GM11168 (cell line): ENCODE data around the gene MBOAT2.

Experiments
- in situ Hi-C: fragments of 300-500 bp; cut with MboI; formaldehyde crosslinking; loops from one replicate; pipeline ENCODE4 v1.12.0; 2022; ENCODE audit warnings: low sequenced_read_pairs; ENCODE audit not compliant: unreplicated experiment

The MBOAT2 gene

DNA sequence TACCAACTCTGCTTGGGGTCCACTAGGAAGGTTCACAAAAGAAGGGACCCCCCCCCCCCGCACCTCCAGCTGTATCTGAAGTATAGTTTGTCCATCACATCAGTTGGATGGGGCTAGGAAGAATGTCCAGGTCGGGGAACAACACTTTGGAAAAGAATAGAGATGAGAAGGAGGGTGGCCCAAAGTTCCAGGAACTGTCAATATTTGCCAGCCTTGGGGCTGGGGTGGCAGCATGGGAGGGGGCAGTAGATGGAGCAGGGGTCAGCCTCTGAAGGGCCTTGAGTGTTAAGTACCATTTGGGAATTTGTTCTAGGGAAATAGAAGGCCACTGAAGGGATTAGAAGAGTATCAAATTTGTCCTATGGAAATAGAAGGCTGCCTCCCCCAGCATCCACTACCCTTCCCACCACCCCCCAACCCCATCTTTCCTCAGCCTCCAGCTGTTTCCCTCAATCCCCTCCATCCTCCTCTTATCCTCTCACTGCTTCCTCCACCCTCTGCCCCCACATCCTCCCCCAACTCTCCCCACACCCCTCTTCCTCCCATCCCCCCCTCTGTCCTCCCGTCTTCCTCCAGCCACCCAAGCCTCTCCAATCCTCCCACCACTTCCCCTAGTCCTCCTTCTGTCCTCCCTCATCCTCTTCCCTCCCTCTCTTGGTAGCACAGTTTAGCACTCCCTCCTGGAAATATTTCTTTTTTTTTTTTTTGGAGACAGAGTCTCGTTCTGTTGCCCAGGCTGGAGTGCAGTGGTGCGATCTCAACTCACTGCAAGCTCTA, 164.1 kb downstream of the MBOAT2 start:
- in situ Hi-C loops, result no loop called here

DNA sequence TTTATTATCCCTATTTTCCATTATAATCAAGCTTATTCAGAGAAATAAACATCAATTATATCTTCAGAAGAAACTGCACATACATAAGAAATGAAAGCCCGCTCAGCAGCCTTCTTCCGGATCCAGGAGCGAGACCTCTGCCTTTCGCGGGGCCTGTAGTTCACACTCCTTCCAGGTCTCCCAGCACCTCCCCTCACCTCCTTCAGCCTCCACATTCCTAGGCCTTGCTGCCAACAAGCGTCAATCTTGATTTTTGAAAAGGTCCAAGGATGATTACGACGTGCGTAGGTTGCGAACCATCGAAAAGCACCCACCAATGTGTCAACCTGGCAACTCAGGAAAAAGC, 165.7 kb downstream of the MBOAT2 start:
- in situ Hi-C loops, result no loop called here

DNA sequence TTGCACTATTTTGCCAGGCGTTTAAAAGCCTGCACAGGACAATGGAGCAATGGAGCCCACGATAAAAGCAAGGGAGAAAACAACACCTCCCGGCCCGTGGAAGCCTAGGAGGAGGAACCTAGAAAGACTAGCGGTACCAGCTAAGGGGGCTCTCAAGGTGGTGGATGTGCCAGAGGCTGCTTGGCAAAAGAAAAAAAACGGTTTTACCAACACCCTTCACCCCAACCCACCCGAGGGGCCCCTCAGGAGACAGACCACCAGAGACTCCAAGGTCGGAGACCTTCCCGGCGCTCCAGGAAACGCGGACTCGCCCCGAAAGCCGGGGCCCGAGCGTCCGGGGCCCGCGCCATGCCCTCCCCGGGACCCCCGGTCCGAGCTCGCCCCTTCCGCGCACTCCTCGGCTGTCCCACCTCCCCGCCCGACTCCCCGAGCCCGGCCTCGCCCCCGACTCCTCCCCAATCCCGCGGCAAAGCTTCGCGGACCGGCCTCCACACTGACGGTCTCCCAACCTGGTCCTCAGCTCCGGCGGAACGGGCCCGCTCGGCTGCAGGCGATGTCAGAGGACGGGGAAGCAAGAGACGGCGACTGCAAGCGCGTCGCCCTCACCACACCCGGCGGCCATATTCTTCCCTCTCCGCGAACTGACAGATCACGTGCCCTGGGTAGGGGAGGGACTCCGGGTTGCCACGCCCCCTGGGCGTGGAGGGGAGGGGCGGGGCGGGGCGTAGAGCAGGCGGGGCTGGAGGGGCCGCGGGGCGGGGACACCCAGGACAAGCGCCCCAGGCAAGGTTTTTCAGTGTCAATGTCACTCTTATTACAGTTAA, 166.3 kb downstream of the MBOAT2 start, which contains the start of gene KIDINS220:
KIDINS220 (minus strand) TSS at position 643 of the 824 bp plus-strand sequence. CDS start 10,520 bp downstream, outside the sequence.
- in situ Hi-C loops, result no loop called here

DNA sequence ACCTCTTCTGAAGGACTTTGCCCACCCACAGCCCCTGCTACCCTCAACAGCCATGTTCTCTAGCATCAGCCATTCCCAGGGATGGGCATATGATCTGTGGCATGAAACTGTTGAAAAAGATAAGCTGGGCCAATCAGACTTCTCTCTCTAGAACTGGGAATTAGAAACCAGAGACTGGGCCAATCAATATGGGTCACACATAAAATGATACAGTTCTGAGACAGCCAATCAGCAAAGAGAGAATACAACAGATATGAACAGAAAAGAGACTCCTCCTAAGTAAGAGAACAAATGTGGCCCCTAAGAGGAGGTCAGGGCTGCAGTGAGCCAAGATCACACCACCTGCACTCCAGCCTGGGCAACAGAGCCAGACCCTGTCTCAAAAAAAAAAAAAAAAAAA, 168.2 kb downstream of the MBOAT2 start:
- in situ Hi-C loops, result no loop called here

DNA sequence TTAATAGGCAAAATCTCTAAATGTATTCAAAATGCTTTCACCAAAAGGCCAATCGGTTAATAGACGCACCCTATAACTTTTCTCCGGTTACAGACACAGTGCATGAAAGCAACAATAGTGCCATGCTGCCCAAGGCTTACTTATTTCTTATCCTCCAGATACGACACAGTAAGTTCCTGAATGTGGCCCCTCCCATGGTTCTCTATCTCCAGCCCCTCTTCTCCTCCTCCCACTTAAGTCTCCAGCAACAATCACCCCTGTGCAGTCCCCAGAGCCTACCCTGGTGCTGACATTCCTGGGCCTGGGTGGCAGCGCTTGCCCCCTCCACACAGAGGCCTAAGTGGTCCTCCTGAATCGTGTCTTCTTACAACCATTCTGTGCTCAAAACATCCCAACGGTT, 169.6 kb downstream of the MBOAT2 start:
- in situ Hi-C loops, result no loop called here

DNA sequence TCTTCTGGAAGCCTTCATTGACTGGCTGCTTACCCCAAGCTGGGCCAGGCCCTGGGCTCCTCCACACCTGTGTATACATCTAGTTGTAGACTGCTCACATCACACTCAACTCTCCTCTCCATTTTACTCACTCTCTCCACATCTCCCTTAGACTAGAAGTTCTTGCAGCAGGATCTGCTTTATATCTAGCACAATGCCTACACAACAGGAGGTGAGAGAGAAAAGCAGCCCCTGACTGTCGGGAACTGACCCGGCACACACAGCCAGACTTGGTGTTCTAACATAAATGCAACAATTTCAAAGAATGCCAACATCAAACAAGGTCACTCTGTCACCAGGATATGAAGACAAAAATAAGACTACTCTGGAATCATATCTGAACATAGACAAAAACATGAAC, 172.0 kb downstream of the MBOAT2 start:
- in situ Hi-C loops, result no loop called here

DNA sequence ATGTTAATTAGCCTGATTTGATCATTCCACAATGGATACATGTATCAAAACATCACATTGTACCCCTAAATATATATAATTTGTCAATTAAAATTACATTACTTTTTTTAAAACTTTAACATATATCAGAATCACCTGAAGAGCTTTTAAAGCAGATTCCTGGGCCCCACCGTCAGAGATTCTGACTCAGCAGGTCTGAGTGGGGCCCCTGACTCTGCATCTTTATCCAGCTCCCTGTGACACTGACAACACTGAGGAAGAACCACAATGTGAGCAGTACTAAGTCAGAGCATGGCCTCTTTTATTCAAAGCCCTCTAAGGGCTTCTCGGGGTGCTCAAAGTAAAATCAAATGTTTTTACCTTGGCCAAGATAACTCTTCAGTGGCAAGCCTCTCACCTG, 175.8 kb downstream of the MBOAT2 start:
- in situ Hi-C loops, result no loop called here

DNA sequence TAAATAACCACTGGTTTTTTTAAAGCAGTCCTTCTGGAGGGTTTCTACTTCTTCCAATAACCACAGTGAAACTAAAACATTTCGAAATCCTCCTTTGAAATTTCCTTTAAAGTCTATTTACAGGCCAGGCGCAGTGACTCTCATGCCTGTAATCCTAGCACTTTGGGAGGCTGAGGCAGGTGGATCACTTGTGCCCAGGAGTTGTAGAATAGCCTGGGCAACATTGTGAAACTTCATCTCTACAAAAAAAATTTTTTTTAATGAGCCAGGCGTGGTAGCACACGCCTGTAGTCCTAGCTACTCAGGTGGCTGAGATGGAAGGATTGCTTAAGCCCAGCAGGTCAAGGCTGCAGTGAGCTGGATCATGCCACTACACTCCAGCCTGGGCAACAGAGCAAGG, 181.3 kb downstream of the MBOAT2 start:
- in situ Hi-C loops, result no loop called here

DNA sequence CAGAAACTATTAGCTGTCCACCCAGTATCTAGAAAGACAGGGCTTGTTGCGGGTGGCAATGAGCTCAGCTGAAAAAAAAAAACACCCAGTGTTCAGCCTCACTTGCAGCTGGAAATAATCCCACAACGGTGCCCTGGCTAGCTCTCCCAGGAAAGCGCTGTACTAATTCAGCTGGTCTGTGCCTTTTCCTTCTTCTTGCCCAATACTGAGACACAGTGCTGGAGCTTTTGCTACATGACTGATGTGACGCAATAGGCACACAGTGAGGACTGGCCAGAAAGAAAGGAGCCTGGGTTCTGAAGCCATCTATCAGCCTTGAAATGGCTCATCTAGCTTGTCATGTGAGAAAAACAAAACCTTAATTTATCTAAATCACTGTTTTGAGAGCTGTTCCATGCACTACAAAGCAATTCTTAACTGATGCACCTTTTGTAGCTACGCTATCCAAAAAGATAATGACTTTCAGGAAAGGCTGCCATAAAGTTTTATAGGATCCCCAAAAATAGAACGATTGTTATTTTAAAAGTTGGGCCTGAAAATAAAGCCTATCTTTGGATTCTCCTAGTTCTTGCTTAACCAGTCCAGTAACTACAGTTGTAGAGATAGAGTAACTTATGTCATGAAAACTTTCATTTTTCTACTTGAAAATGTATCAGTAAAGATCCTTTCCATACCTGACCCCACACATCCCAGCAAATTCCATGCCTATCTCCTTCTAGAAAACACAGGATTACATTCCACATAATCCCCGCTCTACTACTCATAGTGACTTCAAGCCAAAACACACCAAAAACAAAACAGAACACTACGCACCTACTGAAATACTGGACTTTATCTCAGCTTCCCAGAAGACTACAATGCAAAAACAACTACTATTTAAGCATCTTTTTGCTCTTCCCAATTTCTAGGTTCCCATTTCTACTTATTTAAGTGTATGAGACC, 181.9 kb downstream of the MBOAT2 start:
- in situ Hi-C loops, result no loop called here

DNA sequence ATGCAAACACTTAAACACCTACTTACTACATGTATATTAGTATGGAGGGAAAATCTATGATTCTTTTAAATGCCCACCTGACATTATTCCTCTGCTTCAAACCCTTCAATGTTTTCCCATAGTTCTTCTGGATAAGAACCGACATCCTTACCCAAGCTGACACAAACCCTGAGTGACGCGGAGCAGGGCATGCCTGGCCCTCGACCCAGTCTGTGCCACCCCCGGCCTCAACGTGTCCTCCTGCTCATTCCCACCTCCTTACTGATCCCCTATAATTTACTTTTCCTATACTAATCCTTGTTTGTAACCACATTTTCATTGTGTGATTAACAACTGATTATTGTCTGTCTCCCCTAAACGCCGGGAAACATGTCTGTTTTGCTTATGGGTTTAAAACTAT, 183.5 kb downstream of the MBOAT2 start:
- in situ Hi-C loops, result no loop called here

DNA sequence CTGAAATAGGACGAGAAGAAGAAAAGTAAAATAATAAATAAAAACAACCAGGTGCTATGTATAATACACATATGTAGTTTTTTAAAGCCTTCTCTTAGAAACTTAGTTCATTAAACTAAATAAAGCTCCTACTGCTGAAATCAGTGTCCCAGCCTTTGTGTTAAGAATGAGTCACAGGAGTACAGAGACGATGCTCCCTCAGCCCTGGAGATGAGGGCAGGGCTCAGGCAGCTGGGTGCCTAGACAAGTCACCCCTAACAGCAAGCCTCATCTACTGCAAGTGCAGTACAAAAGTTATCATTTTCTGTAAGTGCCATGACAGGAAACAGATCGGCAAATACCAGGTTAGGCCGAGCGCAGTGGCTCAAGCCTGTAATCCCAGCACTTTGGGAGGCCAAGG, 184.3 kb downstream of the MBOAT2 start:
- in situ Hi-C loops, result no loop called here

DNA sequence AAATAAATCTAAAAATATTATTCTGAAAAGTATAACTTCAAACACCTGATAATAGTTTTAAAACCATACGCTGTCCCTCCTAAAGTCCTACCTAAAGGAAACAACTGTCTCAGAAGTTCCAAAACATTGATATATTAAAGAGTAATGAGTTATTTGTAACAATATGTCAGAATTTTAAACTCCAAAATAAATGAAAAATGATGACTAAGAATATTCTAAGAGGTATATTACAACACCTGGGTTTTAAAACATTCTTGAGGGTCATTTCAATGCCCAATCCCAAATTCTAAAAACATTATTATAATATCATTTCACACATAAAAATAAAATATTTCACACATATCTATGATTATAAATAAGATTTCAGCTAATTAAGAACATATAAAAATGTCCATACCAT, 186.3 kb downstream of the MBOAT2 start:
- in situ Hi-C loops, result no loop called here

DNA sequence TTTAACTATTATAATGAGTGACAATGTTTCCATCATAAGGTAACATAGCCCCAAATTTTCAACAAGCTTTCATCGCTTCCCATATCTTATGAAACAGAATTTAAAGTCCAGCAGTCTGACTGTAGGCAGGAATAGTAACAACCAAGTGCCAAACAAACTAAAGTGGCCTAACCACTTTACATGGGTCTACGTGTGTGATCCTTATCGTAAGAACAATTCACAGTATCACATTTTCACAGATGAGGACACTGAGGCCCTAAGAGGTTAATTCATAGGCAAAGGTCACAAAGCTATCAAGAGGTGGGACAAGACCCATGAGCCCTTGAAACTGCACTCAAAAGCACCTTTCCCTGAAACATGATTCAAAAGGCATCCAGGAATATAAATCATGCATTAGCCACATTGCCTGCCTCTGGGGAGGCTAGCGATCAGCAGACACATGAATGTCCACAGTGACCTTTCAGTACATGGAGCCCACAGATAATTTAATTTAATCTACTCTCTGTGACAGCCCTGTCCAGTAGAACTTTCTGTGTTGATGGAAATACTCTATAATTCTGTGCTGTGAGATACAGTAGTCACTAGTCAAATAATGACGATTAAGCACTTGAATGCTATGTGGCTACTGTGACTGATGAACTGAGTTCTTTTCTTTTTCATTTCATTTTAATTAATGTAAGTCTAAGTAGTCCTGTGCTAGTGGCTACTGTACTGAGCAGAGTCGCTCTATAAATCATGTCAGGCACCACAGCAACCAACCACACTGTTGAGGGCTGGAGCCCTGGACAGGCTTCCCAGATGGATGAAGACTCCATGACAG, 196.4 kb downstream of the MBOAT2 start:
- in situ Hi-C loops, result no loop called here

DNA sequence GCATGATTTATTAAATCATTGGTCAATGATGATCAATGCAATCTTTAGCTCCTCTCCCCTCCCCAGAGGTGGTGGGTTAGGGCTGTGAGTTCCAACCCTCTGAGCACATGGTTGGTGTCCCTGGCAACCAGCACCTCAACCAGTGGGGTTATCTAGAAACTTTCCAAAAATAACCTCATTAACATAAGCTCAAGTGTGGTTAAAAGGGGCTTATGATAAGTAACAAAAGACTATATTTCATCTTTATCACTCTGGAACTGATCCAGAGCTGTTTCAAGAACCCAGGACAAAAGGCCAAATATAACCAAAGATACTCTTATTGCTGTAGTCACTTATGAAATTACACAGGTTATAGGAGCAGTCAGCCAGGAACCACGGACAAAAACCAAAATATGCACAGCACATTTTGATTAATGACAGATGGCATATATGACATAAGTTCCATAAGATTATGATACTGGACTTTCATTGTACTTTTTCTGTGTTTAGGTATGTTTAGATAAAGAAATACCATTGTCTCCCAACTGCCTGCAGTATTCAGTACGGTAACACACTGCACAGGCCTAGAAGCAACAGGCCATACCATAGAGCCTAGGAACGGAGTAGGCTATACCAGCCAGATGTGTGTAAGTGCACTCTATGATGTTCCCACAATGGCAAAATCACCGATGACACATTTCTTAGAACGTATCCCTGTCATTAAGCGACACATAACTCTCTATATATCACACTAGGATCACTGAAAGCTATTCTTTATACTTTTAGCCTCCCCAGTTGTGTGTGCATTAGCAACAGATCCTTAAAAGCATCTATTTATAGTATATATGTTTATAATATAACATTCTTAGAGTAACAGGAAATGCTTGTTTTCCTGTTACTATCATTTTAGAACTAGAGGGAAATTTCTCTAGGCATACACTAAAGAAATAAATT, 197.9 kb downstream of the MBOAT2 start:
- in situ Hi-C loops, result no loop called here

DNA sequence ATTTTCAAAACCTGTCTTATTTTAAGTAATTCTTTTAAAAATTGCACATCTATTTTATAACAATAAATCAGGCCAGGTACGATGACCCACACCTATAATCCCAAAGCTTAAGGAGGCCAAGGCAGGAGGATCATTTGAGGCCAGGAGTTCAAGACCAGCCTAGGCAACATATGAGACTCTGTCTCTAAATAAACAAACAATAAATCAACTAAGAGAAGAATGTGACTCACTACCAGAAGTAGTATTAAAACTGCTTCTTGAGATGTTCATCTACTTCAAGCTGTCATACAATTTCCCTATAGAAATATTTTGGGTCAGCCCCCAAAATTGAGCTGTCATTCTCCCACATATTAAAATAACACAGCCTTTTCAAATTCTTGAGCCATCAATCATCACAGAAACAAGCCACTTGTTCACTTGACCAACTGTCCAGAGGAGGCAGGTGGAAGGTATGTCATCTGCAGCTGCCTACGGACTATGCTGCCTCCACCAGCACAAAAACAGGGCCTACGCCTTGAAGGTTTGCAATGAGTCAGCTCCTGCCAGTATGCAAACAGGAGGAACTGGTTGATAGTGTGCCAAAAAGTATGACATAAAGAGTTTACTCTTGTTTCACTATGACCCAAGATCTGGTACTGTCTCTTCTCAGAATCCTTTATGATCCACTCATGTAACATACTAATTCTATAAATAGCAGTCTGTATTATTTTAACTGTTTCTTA, 199.7 kb downstream of the MBOAT2 start:
- in situ Hi-C loops, result no loop called here

DNA sequence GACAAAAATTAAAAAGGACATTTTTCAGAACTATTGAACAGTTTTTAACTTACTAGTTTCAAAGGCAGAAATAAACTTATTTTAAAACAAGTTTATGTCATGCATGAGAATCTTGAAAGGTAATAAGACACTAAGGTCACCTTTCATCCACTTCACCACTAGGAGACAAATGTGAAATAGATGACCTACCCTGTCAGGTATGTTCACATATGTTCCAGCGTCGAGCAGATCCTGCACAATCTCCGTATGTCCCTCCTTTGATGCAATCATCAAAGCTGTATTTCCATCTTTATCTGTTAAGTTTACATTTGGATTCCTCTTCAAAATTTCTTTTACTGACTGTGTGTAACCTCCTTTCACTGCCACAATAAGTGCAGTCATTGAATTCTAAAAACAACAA, 200.7 kb downstream of the MBOAT2 start:
- in situ Hi-C loops, result no loop called here
